ENCODE results near the gene HBA2.
"Not testable (repeated sequence)": the region's sequence is repeated elsewhere in the genome, so short reads cannot be mapped to it uniquely, and the experiment has no call there.

The HBA2 gene

GRCh38 chr16:175011-175949, 2.6 kb downstream of the HBA2 start:
- Histone ChIP-seq H3K27me3 (ENCODE audit: insufficient read depth, poor library complexity, severe bottlenecking) (peaks cover 68% of the 10 kb centered on the region), H3K4me3 (ENCODE audit: severe bottlenecking) (no peak overlapping the region), H3K36me3 (ENCODE audit: low read depth) (no peaks in the 10 kb centered on the region), H3K27ac (ENCODE audit: poor library complexity, severe bottlenecking) (no peak overlapping the region), H3K4me1 (ENCODE audit: insufficient read depth, poor library complexity, severe bottlenecking) (no peaks in the 10 kb centered on the region), H3K9me3 (ENCODE audit: severe bottlenecking) (no peaks in the 10 kb centered on the region)
- no peak for ATAC-seq (ENCODE audit: low read depth)
- DNase-seq (ENCODE audit: low spot score): no peak
- TF ChIP-seq, protein P1, sequence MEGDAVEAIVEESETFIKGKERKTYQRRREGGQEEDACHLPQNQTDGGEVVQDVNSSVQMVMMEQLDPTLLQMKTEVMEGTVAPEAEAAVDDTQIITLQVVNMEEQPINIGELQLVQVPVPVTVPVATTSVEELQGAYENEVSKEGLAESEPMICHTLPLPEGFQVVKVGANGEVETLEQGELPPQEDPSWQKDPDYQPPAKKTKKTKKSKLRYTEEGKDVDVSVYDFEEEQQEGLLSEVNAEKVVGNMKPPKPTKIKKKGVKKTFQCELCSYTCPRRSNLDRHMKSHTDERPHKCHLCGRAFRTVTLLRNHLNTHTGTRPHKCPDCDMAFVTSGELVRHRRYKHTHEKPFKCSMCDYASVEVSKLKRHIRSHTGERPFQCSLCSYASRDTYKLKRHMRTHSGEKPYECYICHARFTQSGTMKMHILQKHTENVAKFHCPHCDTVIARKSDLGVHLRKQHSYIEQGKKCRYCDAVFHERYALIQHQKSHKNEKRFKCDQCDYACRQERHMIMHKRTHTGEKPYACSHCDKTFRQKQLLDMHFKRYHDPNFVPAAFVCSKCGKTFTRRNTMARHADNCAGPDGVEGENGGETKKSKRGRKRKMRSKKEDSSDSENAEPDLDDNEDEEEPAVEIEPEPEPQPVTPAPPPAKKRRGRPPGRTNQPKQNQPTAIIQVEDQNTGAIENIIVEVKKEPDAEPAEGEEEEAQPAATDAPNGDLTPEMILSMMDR (IDR thresholded peaks at IDR 0.05; ENCODE audit: poor library complexity, severe bottlenecking): no peak

DNA sequence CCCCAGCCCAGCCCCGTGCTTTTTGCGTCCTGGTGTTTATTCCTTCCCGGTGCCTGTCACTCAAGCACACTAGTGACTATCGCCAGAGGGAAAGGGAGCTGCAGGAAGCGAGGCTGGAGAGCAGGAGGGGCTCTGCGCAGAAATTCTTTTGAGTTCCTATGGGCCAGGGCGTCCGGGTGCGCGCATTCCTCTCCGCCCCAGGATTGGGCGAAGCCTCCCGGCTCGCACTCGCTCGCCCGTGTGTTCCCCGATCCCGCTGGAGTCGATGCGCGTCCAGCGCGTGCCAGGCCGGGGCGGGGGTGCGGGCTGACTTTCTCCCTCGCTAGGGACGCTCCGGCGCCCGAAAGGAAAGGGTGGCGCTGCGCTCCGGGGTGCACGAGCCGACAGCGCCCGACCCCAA, 3.3 kb downstream of the HBA2 start:
- H3K4me3 ChIP-seq (ENCODE audit: severe bottlenecking); H3K36me3 ChIP-seq (ENCODE audit: low read depth); H3K9me3 ChIP-seq (ENCODE audit: severe bottlenecking); DNase-seq (ENCODE audit: low spot score); H3K27ac ChIP-seq (ENCODE audit: poor library complexity, severe bottlenecking); ATAC-seq (ENCODE audit: low read depth); H3K4me1 ChIP-seq (ENCODE audit: insufficient read depth, poor library complexity, severe bottlenecking): not testable (repeated sequence)
- H3K27me3 ChIP-seq (ENCODE audit: insufficient read depth, poor library complexity, severe bottlenecking): peaks cover 60% of the 10 kb centered on the region

DNA sequence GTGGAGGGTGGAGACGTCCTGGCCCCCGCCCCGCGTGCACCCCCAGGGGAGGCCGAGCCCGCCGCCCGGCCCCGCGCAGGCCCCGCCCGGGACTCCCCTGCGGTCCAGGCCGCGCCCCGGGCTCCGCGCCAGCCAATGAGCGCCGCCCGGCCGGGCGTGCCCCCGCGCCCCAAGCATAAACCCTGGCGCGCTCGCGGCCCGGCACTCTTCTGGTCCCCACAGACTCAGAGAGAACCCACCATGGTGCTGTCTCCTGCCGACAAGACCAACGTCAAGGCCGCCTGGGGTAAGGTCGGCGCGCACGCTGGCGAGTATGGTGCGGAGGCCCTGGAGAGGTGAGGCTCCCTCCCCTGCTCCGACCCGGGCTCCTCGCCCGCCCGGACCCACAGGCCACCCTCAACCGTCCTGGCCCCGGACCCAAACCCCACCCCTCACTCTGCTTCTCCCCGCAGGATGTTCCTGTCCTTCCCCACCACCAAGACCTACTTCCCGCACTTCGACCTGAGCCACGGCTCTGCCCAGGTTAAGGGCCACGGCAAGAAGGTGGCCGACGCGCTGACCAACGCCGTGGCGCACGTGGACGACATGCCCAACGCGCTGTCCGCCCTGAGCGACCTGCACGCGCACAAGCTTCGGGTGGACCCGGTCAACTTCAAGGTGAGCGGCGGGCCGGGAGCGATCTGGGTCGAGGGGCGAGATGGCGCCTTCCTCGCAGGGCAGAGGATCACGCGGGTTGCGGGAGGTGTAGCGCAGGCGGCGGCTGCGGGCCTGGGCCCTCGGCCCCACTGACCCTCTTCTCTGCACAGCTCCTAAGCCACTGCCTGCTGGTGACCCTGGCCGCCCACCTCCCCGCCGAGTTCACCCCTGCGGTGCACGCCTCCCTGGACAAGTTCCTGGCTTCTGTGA, 4.1 kb downstream of the HBA2 start, which contains the start of gene HBA1:
TSS of gene HBA1 (plus strand) at position 204 of the 906 bp plus-strand sequence. CDS start at position 241, 37 bp downstream.
- H3K4me1 ChIP-seq (ENCODE audit: insufficient read depth, poor library complexity, severe bottlenecking): not testable (repeated sequence)

DNA sequence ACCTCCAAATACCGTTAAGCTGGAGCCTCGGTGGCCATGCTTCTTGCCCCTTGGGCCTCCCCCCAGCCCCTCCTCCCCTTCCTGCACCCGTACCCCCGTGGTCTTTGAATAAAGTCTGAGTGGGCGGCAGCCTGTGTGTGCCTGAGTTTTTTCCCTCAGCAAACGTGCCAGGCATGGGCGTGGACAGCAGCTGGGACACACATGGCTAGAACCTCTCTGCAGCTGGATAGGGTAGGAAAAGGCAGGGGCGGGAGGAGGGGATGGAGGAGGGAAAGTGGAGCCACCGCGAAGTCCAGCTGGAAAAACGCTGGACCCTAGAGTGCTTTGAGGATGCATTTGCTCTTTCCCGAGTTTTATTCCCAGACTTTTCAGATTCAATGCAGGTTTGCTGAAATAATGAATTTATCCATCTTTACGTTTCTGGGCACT, 4.7 kb downstream of the HBA2 start:
- TF ChIP-seq, protein P1 (IDR thresholded peaks at IDR 0.05; ENCODE audit: poor library complexity, severe bottlenecking): no peak
- no peak overlapping the region for H3K27ac ChIP-seq (ENCODE audit: poor library complexity, severe bottlenecking)
- no peak overlapping the region for H3K4me3 ChIP-seq (ENCODE audit: severe bottlenecking)
- no peaks in the 10 kb centered on the region for H3K9me3 ChIP-seq (ENCODE audit: severe bottlenecking)
- DNase-seq (ENCODE audit: low spot score) (no peak), ATAC-seq (ENCODE audit: low read depth) (no peak)
- peaks cover 51% of the 10 kb centered on the region for H3K27me3 ChIP-seq (ENCODE audit: insufficient read depth, poor library complexity, severe bottlenecking)
- H3K36me3 ChIP-seq (ENCODE audit: low read depth): no peaks in the 10 kb centered on the region
- H3K4me1 ChIP-seq (ENCODE audit: insufficient read depth, poor library complexity, severe bottlenecking): no peaks in the 10 kb centered on the region

More for the DNA sequence above, 4.1 kb downstream of the HBA2 start, which contains the start of gene HBA1:
- not testable (repeated sequence) for H3K9me3 ChIP-seq (ENCODE audit: severe bottlenecking); ATAC-seq (ENCODE audit: low read depth); H3K27ac ChIP-seq (ENCODE audit: poor library complexity, severe bottlenecking); H3K4me3 ChIP-seq (ENCODE audit: severe bottlenecking); H3K36me3 ChIP-seq (ENCODE audit: low read depth); DNase-seq (ENCODE audit: low spot score)
- peaks cover 53% of the 10 kb centered on the region for H3K27me3 ChIP-seq (ENCODE audit: insufficient read depth, poor library complexity, severe bottlenecking)

DNA sequence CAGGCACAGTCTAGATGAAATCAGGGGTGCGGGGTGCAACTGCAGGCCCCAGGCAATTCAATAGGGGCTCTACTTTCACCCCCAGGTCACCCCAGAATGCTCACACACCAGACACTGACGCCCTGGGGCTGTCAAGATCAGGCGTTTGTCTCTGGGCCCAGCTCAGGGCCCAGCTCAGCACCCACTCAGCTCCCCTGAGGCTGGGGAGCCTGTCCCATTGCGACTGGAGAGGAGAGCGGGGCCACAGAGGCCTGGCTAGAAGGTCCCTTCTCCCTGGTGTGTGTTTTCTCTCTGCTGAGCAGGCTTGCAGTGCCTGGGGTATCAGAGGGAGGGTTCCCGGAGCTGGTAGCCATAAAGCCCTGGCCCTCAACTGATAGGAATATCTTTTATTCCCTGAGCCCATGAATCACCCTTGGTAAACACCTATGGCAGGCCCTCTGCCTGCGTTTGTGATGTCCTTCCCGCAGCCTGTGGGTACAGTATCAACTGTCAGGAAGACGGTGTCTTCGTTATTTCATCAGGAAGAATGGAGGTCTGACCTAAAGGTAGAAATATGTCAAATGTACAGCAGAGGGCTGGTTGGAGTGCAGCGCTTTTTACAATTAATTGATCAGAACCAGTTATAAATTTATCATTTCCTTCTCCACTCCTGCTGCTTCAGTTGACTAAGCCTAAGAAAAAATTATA, 5.4 kb downstream of the HBA2 start:
- ATAC-seq (ENCODE audit: low read depth): 0 out of 3 replicates have a peak, but pooled peaks have one; percentile 3
- no peaks in the 10 kb centered on the region for H3K4me1 ChIP-seq (ENCODE audit: insufficient read depth, poor library complexity, severe bottlenecking)
- no peak overlapping the region for H3K27ac ChIP-seq (ENCODE audit: poor library complexity, severe bottlenecking)
- no peaks in the 10 kb centered on the region for H3K36me3 ChIP-seq (ENCODE audit: low read depth)
- no peaks in the 10 kb centered on the region for H3K9me3 ChIP-seq (ENCODE audit: severe bottlenecking)
- TF ChIP-seq, protein P1 (IDR thresholded peaks at IDR 0.05; ENCODE audit: poor library complexity, severe bottlenecking): no peak
- DNase-seq (ENCODE audit: low spot score): no peak
- H3K4me3 ChIP-seq (ENCODE audit: severe bottlenecking): no peak overlapping the region
- peaks cover 51% of the 10 kb centered on the region for H3K27me3 ChIP-seq (ENCODE audit: insufficient read depth, poor library complexity, severe bottlenecking)

Measured in RWPE2 (cell line).